Activated gamma-delta T cell treated with Interleukin-2 at 50 U/mL for 16 hours (primary cell): ENCODE data around the gene TMEM92.
"Not testable (repeated sequence)": the region's sequence is repeated elsewhere in the genome, so short reads cannot be mapped to it uniquely, and the experiment has no call there.

Experiments
- DNase-seq: peaks from one replicate; pipeline ENCODE4 v3.0.0-alpha.2; 2020

The TMEM92 gene

GRCh38 chr17:50262001-50262794 is 12.1 kb upstream of the TMEM92 start:
- DNase-seq, result no peak

GRCh38 chr17:50263331-50264262 is 10.7 kb upstream of the TMEM92 start:
- no peak for DNase-seq

GRCh38 chr17:50264263-50265113 is 9.8 kb upstream of the TMEM92 start:
- DNase-seq, result no peak

GRCh38 chr17:50265212-50265611 is 9.1 kb upstream of the TMEM92 start:
- DNase-seq, result no peak

GRCh38 chr17:50265690-50266315 is 8.5 kb upstream of the TMEM92 start:
- no peak for DNase-seq

GRCh38 chr17:50266384-50267073 is 7.7 kb upstream of the TMEM92 start:
- no peak for DNase-seq

GRCh38 chr17:50267074-50267841 is 7.0 kb upstream of the TMEM92 start:
- DNase-seq, result no peak

GRCh38 chr17:50268026-50268425 is 6.2 kb upstream of the TMEM92 start:
- no peak for DNase-seq

GRCh38 chr17:50268743-50269275 is 5.5 kb upstream of the TMEM92 start:
- no peak for DNase-seq

- DNase-seq, result peak; percentile 44
These were observed 4.5 kb upstream of the TMEM92 start for GRCh38 chr17:50269477-50270434.

GRCh38 chr17:50270435-50271362 is 3.6 kb upstream of the TMEM92 start:
- no peak for DNase-seq

- DNase-seq, result not testable (repeated sequence)
These were observed 2.9 kb upstream of the TMEM92 start for GRCh38 chr17:50271363-50271750.

GRCh38 chr17:50272246-50272645 is 2.0 kb upstream of the TMEM92 start:
- no peak for DNase-seq

- peak; percentile 37 for DNase-seq
These were observed 1.3 kb upstream of the TMEM92 start for GRCh38 chr17:50272711-50273653.

- no peak for DNase-seq
These were observed 619 bp upstream of the TMEM92 start for GRCh38 chr17:50273654-50274040.

- DNase-seq, result no peak
These were observed 593 bp downstream of the TMEM92 start for GRCh38 chr17:50274897-50275221.

GRCh38 chr17:50275279-50275678 is 1.0 kb downstream of the TMEM92 start:
- no peak for DNase-seq
